Dedifferentiated amniotic fluid mesenchymal stem cell (primary cell): ENCODE data around the gene FGF13.

Source experiments
- DNase-seq: peaks from one replicate; pipeline ENCODE4 v3.0.0-alpha.2; 2016; ENCODE audit errors: extremely low spot score

Gene FGF13

DNA sequence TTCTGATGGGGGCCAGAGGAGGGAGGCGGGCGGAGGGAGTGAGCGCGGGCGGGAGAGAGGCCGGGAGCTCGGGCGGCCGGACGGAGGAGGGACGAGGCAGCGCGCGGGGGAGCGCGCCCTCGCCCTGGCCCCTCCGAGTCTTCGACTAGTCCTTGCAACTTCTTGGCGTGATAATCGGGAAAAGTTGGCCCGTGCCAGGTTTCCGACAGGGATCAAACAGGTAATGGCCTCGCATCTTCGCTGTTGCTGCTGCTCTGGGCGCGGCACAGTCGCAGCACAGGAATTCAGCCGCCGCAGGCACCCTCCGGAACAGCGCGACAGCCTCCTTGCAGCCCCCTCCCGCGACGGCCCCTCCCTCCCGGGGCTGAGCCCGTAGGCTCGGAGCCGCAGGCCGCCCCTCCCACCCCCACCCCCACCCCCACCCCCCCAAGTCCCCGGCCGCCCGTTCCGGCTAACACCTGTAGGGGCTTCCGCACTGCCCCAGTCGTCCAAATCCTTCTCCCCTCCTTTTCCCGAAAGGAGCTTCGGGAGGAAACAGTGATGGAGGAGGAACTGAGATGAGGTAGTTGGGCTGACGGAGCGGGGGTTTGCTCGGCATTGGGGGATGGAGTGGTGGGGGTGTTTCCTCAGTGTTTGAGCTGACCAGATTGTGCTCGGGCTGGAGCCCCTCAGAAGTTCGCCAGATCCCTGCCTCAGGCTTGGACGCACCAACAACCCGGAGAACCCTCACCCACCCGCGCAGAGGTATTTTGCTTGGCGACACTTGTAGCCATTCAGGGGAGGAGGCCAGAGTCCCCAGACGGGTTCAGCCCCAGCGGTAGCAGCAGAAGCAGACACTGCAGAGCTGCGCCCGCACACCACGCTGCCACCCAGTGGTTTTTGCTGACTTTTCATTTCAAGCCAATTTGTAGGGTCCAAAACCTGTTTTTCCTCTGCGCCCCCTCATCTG lies at the start of gene FGF13:
Gene FGF13 (minus strand): TSS at position 319 of the 949 bp plus-strand sequence. CDS start 714 bp downstream, outside the sequence.
- DNase-seq, result no peak

DNA sequence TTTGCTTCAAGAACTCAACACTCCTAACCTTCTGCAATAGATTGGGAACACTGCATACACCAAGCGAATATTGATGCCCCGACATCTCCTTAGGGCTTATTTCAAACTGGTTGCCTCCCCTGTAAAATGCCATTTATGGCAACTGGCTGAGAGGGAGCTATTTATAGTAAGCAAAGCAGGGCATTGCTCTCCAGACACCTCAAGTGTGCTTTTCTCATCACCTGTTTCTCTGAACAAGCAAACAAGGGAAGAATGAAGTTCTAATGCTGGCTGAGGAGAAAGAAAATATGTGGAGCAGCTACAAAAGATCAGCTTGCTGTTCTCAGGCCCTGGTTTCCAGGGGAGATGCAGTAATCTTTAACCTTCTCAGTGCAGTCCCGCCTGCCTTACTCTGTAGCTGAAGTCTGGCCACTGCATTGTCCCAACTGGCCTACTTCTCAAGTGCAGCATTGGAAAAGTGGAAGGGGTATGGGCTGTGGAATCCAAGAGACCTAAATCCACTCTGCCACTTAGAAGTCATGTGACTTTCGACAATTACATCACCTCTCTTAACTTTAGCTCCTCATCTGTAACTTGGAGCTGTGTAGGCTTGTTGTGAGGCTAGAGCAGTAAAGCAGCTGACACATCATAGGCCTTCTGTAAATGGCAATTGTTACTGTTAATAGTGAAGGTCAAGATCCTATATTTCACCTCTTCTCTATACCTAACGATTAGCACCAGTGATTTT lies 47.9 kb upstream of the FGF13 start:
- no peak for DNase-seq

DNA sequence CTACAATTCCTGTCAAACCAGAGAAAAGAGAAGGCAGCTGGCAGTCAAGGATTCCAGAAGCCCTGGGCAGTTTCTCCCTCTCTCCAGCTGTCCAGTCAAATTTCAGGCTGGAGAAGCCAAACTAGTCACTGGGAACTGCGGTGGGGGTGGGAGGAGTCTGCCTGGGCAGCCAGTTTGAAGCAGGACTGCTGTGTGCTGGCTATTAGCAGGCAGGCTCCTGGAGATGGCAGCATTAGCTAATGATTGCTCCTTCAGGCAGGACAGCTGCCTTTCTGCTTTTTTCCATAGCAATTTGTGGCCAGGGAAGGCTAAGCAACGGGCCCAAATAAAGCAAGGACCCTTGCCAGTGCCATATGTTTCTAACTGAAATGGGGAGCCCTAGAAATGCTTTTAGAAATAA lies 44.7 kb upstream of the FGF13 start:
- DNase-seq, result no peak

DNA sequence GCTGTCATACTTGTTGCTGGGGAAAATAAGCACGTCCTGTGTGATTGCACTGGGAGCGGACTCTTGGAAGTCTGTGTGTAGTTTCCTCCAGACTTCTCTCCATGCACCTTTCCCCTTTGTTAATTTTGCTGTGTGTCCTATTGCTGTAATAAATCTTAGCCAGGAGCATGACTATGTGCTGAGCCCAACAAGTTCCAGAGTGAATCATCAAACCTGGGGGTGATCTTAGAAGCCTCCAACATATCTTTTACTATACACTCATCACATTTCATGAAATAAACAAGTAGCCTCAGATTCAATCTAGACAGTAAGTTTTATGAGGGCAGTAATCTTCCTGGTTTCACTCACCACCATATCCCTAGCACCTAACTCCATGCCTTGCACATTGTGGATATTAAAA lies 43.3 kb upstream of the FGF13 start:
- no peak for DNase-seq

GRCh38 chrX:138748480-138748879 lies 37.0 kb upstream of the FGF13 start:
- no peak for DNase-seq

DNA sequence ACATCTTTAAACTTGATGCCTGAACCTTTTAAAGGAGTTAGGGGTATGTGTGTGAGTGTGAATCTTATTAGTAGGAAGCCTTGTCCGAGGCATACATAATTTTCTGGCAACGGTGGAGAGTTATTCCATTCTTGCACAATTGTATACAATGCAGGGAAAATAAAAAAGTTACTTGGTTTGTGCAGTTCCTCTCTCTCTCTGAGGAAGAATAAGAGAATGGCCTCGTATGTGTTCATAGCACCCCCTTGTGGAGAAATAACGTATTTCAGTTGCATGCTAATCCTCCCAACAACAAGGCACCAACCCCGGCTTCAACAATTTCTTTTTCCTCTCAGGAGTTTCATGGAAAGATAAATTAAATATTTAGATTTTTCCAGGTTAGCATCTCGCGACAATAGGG lies 33.7 kb upstream of the FGF13 start:
- peak; percentile 33 for DNase-seq

- DNase-seq, result no peak
These were observed 30.7 kb upstream of the FGF13 start for GRCh38 chrX:138742217-138742616.

DNA sequence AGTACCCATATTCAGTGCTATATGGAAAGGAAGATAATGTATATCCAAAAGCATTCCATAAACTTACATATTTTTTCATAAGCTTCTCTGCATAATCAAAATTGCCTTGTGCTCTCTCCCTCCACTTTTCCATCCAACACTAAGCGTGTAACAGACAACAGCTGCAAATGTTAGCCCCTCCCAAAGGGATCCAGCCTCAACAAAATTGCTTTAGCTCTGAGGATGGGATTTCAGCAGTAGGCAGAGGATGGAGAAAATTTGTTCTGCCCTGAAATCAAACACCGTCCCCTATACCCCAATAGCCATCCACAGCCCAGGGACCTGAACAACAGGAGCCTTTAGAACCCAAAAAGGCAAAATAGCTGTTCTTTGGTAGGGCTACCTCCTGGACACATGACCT lies 28.8 kb upstream of the FGF13 start:
- DNase-seq, result no peak

- DNase-seq, result no peak
These were observed 11.8 kb upstream of the FGF13 start for GRCh38 chrX:138723301-138723700.

DNA sequence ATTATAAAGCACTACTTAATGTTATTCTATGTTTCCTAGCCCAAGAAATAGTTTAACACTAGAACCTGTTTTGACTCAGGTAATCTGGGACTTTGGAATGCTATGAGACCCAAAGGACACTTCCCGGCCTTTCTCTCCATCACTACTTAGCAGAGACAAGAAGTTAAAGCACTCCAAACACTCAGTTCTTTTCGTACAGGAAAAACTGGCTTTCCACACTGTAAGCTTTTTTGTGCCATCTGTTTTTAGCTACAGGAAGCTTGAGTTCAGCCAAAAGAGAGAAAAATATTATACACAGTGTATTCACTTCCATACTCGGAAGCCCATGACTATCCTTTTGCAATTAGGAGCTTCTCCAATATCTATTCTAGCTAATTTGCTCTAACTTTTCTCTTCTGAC lies 7.9 kb upstream of the FGF13 start:
- no peak for DNase-seq

DNA sequence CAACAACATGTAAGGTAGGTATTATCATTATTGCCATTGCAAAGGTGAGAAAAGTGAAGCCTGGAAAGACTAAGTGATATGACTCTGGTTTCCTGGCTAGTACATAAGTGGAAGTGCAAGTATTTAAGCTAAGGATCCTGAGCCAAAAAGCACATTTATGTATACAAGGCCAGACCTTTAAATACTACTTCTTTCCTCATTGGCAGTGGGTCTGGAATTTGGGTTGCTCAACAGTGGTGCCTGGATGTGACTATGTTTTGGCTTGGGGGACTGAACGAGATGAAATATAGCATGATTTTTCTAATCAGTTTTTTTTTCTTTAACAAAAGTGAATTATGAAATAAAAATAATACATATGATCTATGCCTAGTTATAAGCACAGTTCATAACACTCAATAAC lies 7.4 kb upstream of the FGF13 start:
- no peak for DNase-seq

DNA sequence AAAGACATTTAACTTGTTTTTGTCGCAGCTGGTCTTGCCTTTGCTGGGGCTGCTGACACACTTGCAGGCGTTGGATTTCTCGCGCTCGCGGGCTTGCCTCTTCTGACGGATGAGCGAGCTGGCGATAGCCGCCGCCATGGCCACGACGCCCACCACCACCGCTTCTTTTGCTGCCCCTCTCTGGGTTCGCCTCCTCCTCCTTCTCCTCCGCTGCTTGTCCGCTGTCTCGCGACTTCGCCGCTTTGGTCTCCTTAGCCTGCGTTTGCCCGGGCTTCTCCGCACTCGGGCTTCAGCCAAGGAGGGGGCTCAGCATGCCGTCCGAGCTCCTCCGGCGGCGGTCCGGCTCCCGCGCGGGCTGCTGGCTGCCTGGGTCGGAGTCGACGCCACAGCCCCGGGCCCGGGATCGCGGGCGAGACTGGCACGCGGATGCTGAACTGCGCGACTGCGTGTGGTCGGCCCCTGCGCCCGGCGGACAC lies 613 bp downstream of the FGF13 start:
- no peak for DNase-seq

DNA sequence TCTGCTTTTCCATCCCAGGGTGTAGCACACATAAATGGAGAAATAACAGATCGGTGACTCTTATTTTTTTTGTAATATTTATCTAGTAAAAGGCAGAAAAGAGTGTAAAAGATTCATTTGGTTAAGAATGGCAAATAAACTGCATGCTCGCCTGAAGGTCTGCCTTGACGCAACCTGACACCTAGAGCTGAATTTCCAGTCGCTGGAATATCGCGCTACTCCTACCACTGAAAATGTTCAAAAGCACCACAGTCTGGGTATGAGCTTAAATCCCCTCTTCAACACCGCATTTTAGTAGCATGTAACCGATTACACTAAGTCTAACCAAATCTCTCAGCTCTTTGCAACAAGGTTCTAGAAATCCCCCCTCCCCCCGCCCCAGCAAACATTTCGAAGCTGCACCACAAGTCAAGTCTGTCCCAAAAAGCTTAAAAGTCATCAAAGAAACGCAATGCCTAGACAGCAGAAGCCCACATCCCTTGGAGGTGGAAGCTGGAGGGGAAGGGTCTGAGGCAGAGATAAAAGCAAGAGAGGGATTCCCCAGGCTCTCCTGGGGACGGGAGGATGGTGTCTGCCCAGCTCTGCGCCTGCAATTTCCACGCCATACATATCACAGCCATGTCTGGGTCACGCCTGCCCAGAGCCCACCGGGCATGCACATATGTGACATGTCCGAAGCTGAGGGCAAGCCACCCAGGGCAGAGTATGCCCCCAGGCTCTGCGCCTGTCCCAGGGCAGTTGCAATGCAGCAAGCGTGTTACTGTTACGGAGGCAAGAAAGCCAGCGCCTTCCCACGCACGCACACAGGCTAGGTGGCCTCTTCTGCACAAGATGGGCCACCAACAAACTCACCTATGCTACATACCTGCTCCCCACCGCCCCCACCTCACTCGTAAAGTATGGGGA lies 1.4 kb downstream of the FGF13 start:
- DNase-seq, result no peak

GRCh38 chrX:138708268-138708667 lies 3.2 kb downstream of the FGF13 start:
- no peak for DNase-seq

DNA sequence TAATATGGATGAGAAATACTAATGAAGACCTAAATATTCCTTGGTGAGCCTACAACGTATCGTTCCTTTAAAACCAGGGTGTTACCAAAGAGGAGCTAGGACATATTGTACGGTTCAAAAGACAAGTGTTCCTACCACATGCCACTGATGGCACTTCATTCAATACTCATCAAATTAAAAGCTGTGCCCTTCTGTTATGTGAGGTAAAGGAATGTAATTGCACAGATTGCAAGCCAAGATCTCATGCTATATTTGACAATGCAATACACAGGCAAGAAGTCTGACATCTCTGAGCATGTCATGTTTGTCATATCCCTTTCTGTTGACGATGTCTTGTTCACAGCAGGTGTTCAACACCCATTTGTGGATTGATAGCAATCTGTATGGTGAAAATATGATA lies 6.9 kb downstream of the FGF13 start:
- no peak for DNase-seq

DNA sequence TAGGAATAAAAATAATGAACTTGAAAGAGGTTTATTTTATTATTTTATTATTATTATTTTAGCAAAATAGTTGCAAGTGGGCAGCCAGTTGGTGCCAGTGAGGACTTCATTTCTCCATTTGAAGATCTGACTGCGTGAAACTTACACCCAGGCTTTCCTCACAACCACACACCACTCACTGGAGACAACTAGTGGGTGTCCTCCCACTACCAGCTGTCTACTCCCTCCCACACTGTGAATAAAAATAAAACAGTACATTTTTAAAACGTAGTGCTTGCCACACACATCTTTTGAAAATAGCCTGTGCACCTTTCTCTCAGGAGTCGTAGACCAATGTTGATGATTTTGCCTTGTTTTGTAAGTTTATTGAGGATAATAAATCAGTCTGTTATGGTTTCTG lies 7.4 kb downstream of the FGF13 start:
- DNase-seq, result no peak

GRCh38 chrX:138692591-138692990 lies 18.9 kb downstream of the FGF13 start:
- DNase-seq, result no peak

GRCh38 chrX:138691186-138691585 lies 20.3 kb downstream of the FGF13 start:
- no peak for DNase-seq

DNA sequence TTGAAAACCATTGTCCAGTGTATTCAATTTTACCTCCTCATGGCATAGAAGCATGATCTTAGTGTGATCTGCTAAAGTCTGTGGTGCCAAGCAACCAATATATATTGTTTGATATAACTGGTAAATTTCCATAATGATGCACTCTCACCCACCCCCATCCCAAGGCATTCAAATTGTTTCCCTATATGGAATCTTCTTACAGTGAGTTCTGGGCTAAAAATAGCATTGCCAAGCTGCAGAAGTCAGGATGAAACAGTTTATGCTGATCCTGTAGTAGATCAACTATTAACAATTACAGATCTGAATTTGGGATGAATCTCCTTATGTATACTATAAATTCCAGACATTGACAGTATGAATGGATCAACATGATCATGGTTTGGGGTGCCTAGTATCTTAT lies 20.9 kb downstream of the FGF13 start:
- DNase-seq, result no peak

DNA sequence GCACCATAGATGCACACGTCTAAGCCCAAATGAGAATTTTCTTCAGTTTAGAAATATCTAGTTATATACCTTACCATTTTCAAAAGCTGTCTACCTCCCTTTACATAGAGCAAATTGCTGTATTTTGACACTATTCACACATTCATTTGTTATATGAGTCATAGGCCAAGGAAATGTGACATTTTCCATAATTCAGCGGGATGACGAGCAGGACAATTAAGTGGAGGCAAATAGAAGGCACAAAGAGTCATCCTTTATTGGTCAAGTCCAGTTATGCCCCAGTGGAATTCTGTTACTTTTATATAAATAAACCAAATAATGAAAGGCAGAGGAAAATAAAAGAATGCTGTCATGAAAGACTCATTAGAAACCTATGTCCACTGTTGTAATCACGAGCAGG lies 27.9 kb downstream of the FGF13 start:
- DNase-seq, result no peak

DNA sequence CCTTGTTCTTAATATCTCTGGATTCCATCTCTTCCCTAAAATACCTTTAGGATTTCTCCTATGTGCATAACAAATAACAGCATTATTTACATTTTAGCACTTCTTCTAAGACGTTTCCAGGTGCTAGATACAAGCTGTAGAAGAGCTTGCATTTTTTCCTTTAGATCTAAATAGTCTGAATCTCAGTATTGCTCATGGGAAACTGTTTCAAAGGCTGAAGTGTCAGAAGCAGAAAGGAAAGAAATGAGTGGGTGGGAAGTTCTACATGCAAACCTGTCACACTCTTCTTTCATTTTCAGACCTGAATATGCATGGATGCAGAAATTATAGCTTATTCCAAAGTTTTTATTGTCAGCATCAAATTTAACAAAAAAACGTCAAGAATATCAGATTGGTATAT lies 41.8 kb downstream of the FGF13 start:
- no peak for DNase-seq

- DNase-seq, result no peak
These were observed 47.1 kb downstream of the FGF13 start for GRCh38 chrX:138664466-138664865.
